Fibroblast of lung (primary cell): ENCODE measurements around the gene FIBIN. TPM values are rescaled to one million over a fixed set of nuclear protein-coding genes. Genes with fewer than 3 reads are reported as not detected.

Source experiments
- DNase-seq, 2 donors: peaks; one replicate each; pipeline versions ENCODE4 v3.0.0 to v3.0.0-alpha.2; 2010; ENCODE audit warnings: low read depth in 2 of 2
- H2AFZ ChIP-seq: 2 replicates; pipeline ENCODE4 v1.5.1; 2012; ENCODE audit warnings: low read length, control low read depth, inconsistent platforms
- H3K27ac ChIP-seq: 2 replicates; pipeline ENCODE4 v1.5.1; 2011; ENCODE audit warnings: low read length, control low read depth; ENCODE audit not compliant: insufficient read depth
- H3K27me3 ChIP-seq: 2 replicates; pipeline ENCODE4 v1.5.1; 2011; ENCODE audit warnings: mild to moderate bottlenecking, low read length; ENCODE audit not compliant: control insufficient read depth, insufficient read depth
- H3K36me3 ChIP-seq: 2 replicates; pipeline ENCODE4 v1.5.1; 2011; ENCODE audit warnings: low read length; ENCODE audit not compliant: control insufficient read depth, insufficient read depth
- H3K4me1 ChIP-seq: 2 replicates; pipeline ENCODE4 v1.5.1; 2011; ENCODE audit warnings: low read length; ENCODE audit not compliant: control insufficient read depth, insufficient read depth; ENCODE audit errors: extremely low read depth
- H3K4me2 ChIP-seq: 2 replicates; pipeline ENCODE4 v1.5.1; 2011; ENCODE audit warnings: low read length, control low read depth; ENCODE audit not compliant: insufficient read depth; ENCODE audit errors: extremely low read depth
- H3K4me3 ChIP-seq, 4 experiments: fragments of 200-600 bp in 1 of 4; sonication (generic) in 1 of 4; replicated peaks in 1 of 4; 2 replicates each; pipeline ENCODE4 v1.5.1; 2011 to 2016; ENCODE audit warnings: low read length in 4 of 4, low read depth in 3 of 4, mild to moderate bottlenecking in 3 of 4, control low read depth in 2 of 4, inconsistent platforms in 1 of 4, mixed read lengths in 1 of 4; ENCODE audit not compliant: insufficient read depth in 1 of 4; ENCODE audit errors: control extremely low read depth in 1 of 4
- H3K79me2 ChIP-seq: 2 replicates; pipeline ENCODE4 v1.5.1; 2012; ENCODE audit warnings: mild to moderate bottlenecking, low read length, inconsistent platforms; ENCODE audit not compliant: control insufficient read depth, insufficient read depth
- H3K9ac ChIP-seq: 2 replicates; pipeline ENCODE4 v1.5.1; 2011; ENCODE audit warnings: mild to moderate bottlenecking, low read length, control low read depth; ENCODE audit not compliant: insufficient read depth
- H3K9me3 ChIP-seq: 2 replicates; pipeline ENCODE4 v1.5.1; 2012; ENCODE audit warnings: low read depth, low read length; ENCODE audit not compliant: control insufficient read depth, insufficient read depth
- H4K20me1 ChIP-seq: 2 replicates; pipeline ENCODE4 v1.5.1; 2011; ENCODE audit warnings: low read length; ENCODE audit not compliant: control insufficient read depth, insufficient read depth; ENCODE audit errors: extremely low read depth
- CTCF ChIP-seq, 2 donors: IDR thresholded peaks in 1 of 2; conservative IDR thresholded peaks in 1 of 2; 1 replicate in 1 of 2; 2 replicates in 1 of 2; pipeline ENCODE4 v1.5.1; 2011 to 2012; ENCODE audit warnings: low read length in 2 of 2, control low read depth in 1 of 2, inconsistent platforms in 1 of 2, low read depth in 1 of 2, mild to moderate bottlenecking in 1 of 2
- EZH2 ChIP-seq: IDR thresholded peaks from 2 replicates; pipeline ENCODE4 v1.5.1; 2012; ENCODE audit warnings: low read length, control low read depth, mild to moderate bottlenecking; ENCODE audit errors: missing control alignments
- polyA plus RNA-seq, 2 donors: library from polyadenylated mRNA; depleted of rRNA in 1 of 2; stranded (reverse) in 1 of 2; unstranded in 1 of 2; fragments of >200 nt; gene quantifications; 2 replicates each; pipeline ENCODE4 v1.2.1, GENCODE V29; 2011 to 2012; ENCODE audit warnings: missing spikeins in 1 of 2
- total RNA-seq: library from RNA; depleted of rRNA; stranded (reverse); fragments of >200 nt; gene quantifications from 2 replicates; pipeline ENCODE4 v1.2.1, GENCODE V29; 2014

The FIBIN gene
- total and polyA plus RNA-seq, 2 donors (not counting 1 experiment from before 2014, with no cell fraction given) = 14.9 to 89.8 TPM

GRCh38 chr11:27004103-27004502, 10.2 kb downstream of the FIBIN start:
- Histone ChIP-seq H3K27me3 (no peaks in the 10 kb centered on the region), H3K4me2 (no peak overlapping the region), H4K20me1 (peaks cover 2% of the 10 kb centered on the region), H3K9ac (no peak overlapping the region), H3K9me3 (no peaks in the 10 kb centered on the region), H2AFZ (no peak overlapping the region), H3K79me2 (no peaks in the 10 kb centered on the region), H3K4me3 (no peak overlapping the region), H3K4me1 (no peaks in the 10 kb centered on the region), H3K27ac (no peak overlapping the region), H3K36me3 (no peaks in the 10 kb centered on the region)
- TF ChIP-seq CTCF (conservative IDR thresholded peaks at IDR 0.05 in 1 of 2, IDR thresholded peaks at IDR 0.05 in 1 of 2; ENCODE audit: low read depth in 1 of 2, low read length in 2 of 2) = no peak
- no peak for TF ChIP-seq EZH2
- DNase-seq = no peak

- Histone ChIP-seq H3K27me3 (no peaks in the 10 kb centered on the region), H3K36me3 (no peaks in the 10 kb centered on the region), H2AFZ (no peak overlapping the region), H3K9me3 (no peaks in the 10 kb centered on the region), H3K9ac (no peak overlapping the region), H3K79me2 (no peaks in the 10 kb centered on the region), H3K4me2 (no peak overlapping the region), H3K4me3 (no peak overlapping the region), H4K20me1 (peaks cover 2% of the 10 kb centered on the region), H3K4me1 (no peaks in the 10 kb centered on the region), H3K27ac (no peak overlapping the region)
- no peak for DNase-seq
- TF ChIP-seq CTCF (conservative IDR thresholded peaks at IDR 0.05 in 1 of 2, IDR thresholded peaks at IDR 0.05 in 1 of 2; ENCODE audit: low read depth in 1 of 2, low read length in 2 of 2) (no peak), EZH2 (no peak)
These were observed 15.1 kb downstream of the FIBIN start for GRCh38 chr11:27008811-27009535.

DNA sequence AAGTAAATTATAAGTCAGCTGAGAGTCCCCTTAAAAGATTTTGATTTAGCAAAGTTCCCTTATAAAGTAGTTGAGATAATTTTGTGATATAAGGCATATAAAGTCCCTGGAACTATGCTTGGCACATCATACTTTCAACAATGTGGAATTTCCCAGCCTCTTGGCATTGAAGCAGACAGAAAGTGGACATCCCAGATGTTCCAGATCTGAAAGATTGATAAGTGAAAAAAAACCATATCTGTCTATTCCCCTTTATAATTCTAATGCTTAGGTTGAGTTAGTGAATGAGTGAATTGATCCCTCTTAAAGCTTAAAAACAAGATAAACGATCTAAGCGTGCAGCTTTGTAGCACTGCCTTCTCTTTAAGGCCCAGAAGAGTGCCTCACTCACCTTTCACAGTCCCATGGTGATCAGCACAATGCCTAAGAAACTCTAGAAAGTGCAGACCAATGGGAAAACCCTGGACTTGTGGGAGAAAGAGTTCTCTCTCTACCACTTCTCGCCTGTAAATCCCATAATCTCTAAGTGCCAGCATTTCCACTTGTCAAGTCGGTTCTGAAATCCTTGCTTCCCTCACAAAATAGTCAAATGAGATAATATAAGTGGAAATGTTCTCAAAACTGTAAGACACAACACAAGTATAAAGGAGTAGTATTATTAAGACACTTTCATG, 17.8 kb downstream of the FIBIN start:
- TF ChIP-seq CTCF (conservative IDR thresholded peaks at IDR 0.05 in 1 of 2, IDR thresholded peaks at IDR 0.05 in 1 of 2; ENCODE audit: low read depth in 1 of 2, low read length in 2 of 2) (no peak), EZH2 (no peak)
- no peak overlapping the region for H3K27ac ChIP-seq
- H3K9ac ChIP-seq = no peak overlapping the region
- no peak for DNase-seq
- H3K4me3 ChIP-seq = no peak overlapping the region
- H4K20me1 ChIP-seq = no peaks in the 10 kb centered on the region
- no peak overlapping the region for H3K4me2 ChIP-seq
- no peaks in the 10 kb centered on the region for H3K4me1 ChIP-seq
- no peaks in the 10 kb centered on the region for H3K36me3 ChIP-seq
- H3K79me2 ChIP-seq = no peaks in the 10 kb centered on the region
- H3K27me3 ChIP-seq = no peaks in the 10 kb centered on the region
- H2AFZ ChIP-seq = no peak overlapping the region
- H3K9me3 ChIP-seq = no peaks in the 10 kb centered on the region
